HepG2 (cell line): ENCODE measurements around the gene CPNE2. TPM values are rescaled to one million over a fixed set of nuclear protein-coding genes. Genes with fewer than 3 reads are reported as not detected.
A peak's percentile ranks its signal among the peaks of the same experiment; 100 is the strongest.

Experiments used
- ATAC-seq: fragments of 200-7000 bp; cut with Tn5 transposase; 3 replicates; pipeline ENCODE4 v1.9.1; 2020; ENCODE audit warnings: mild to moderate bottlenecking, moderate library complexity
- BruUV-seq: library from RNA; stranded (reverse); fragments of 400-500 nt; replicated peaks from 2 replicates; lab custom pipeline; 2021; lab: Mats Ljungman, UMichigan
- CTCF ChIA-PET: fragments of 300-600 bp; formaldehyde crosslinking; extraction: SDS; loops from one replicate; lab custom pipeline; 2021; ENCODE audit warnings: low total read pairs, inconsistent platforms, low intra/inter-chr PET ratio; lab: Yijun Ruan, JAX
- POLR2A ChIA-PET: fragments of 350-600 bp; sonication (Branson Sonifier 250); formaldehyde crosslinking; loops from one replicate; lab custom pipeline; 2020; ENCODE audit warnings: antibody characterized with exemption, inconsistent platforms; lab: Yijun Ruan, JAX
- DNase-seq: peaks from one replicate; pipeline ENCODE4 v3.0.0-alpha.2; 2015; ENCODE audit warnings: low spot score
- FAIRE-seq: peaks from 3 replicates; lab custom pipeline; 2011; peaks lifted over from hg19 to GRCh38; lab: Jason Lieb, UNC
- H2AFZ ChIP-seq: one replicate; pipeline ENCODE4 v1.6.1; 2011; ENCODE audit warnings: low read length, inconsistent platforms
- H3K27ac ChIP-seq: fragments of 300-600 bp; 3 replicates; pipeline ENCODE4 v1.8.0; 2011; ENCODE audit warnings: mixed run types, mild to moderate bottlenecking, mixed read lengths, low read length, inconsistent platforms; ENCODE audit not compliant: insufficient read depth; ENCODE audit errors: extremely low read length
- H3K27me3 ChIP-seq, 2 experiments: fragments of 200-600 bp in 1 of 2; 2 replicates in 1 of 2; 3 replicates in 1 of 2; pipeline versions ENCODE4 v1.6.0 to v1.8.0; 2011; ENCODE audit warnings: low read length in 2 of 2, mild to moderate bottlenecking in 2 of 2, moderate library complexity in 2 of 2, inconsistent platforms in 1 of 2; ENCODE audit not compliant: insufficient read depth in 2 of 2, control insufficient read depth in 1 of 2
- H3K36me3 ChIP-seq, 2 experiments: fragments of 200-600 bp in 1 of 2; replicated peaks in 1 of 2; 2 replicates in 1 of 2; 3 replicates in 1 of 2; pipeline versions ENCODE4 v1.5.1 to v1.8.0; 2011; ENCODE audit warnings: low read length in 2 of 2, inconsistent platforms in 1 of 2; ENCODE audit not compliant: insufficient read depth in 2 of 2, control insufficient read depth in 1 of 2
- H3K4me1 ChIP-seq: 2 replicates; pipeline ENCODE4 v1.5.1; 2012; ENCODE audit warnings: low read length, inconsistent platforms; ENCODE audit not compliant: insufficient read depth
- H3K4me2 ChIP-seq: 2 replicates; pipeline ENCODE4 v1.6.0; 2011; ENCODE audit warnings: low read depth, low read length, inconsistent platforms
- H3K4me3 ChIP-seq, 3 experiments: fragments of 200-600 bp in 1 of 3; sonication (generic), shearing (Covaris generic) in 1 of 3; replicated peaks in 1 of 3; 2 replicates each; pipeline ENCODE4 v1.5.1; 2011 to 2016; ENCODE audit warnings: low read length in 3 of 3, inconsistent platforms in 2 of 3, low read depth in 2 of 3, mild to moderate bottlenecking in 2 of 3, control low read depth in 1 of 3, mixed read lengths in 1 of 3; ENCODE audit not compliant: insufficient read depth in 1 of 3
- H3K79me2 ChIP-seq: one replicate; pipeline ENCODE4 v1.6.1; 2011; ENCODE audit warnings: low read length, inconsistent platforms; ENCODE audit not compliant: insufficient read depth
- H3K9ac ChIP-seq: 2 replicates; pipeline ENCODE4 v1.6.0; 2011; ENCODE audit warnings: mild to moderate bottlenecking, low read depth, low read length, inconsistent platforms; ENCODE audit not compliant: insufficient read depth
- H3K9me3 ChIP-seq: 2 replicates; pipeline ENCODE4 v1.5.1; 2012; ENCODE audit warnings: mild to moderate bottlenecking, low read length
- H4K20me1 ChIP-seq: 2 replicates; pipeline ENCODE4 v1.6.0; 2011; ENCODE audit warnings: inconsistent platforms, mild to moderate bottlenecking, low read length, moderate library complexity; ENCODE audit not compliant: insufficient read depth
- ATF4 ChIP-seq, 2 experiments: fragments of 450-650 bp in 1 of 2; sonication (generic) in 1 of 2; formaldehyde crosslinking; IDR thresholded peaks; 2 replicates each; pipeline versions ENCODE4 v1.5.0 to v1.8.0; 2020 to 2022; ENCODE audit warnings: mild to moderate bottlenecking in 1 of 2, missing genetic modification reagents in 1 of 2
- FOXK1 ChIP-seq: sonication (generic); formaldehyde crosslinking; IDR thresholded peaks from 2 replicates; pipeline ENCODE4 v1.4.0; 2020; ENCODE audit warnings: low read depth, missing genetic modification reagents, borderline replicate concordance
- PLRG1 ChIP-seq: fragments of 450-650 bp; conservative IDR thresholded peaks from 2 replicates; pipeline ENCODE4 v1.6.1; 2016
- TIGD3 ChIP-seq: sonication (generic); formaldehyde crosslinking; IDR thresholded peaks from 2 replicates; pipeline ENCODE4 v1.5.1; 2020; ENCODE audit warnings: mild to moderate bottlenecking, missing genetic modification reagents, borderline replicate concordance
- YEATS2 ChIP-seq: sonication (generic); formaldehyde crosslinking; IDR thresholded peaks from 2 replicates; pipeline ENCODE4 v1.4.0; 2020; ENCODE audit warnings: missing genetic modification reagents, borderline replicate concordance
- ZBTB25 ChIP-seq: IDR thresholded peaks from 2 replicates; pipeline ENCODE4 v1.6.1; 2018; ENCODE audit warnings: missing genetic modification reagents
- ZFP37 ChIP-seq: sonication (generic); formaldehyde crosslinking; IDR thresholded peaks from 2 replicates; pipeline ENCODE4 v1.4.0; 2020; ENCODE audit warnings: missing genetic modification reagents, borderline replicate concordance
- ZMYM3 ChIP-seq: sonication (generic); formaldehyde crosslinking; IDR thresholded peaks from 2 replicates; pipeline ENCODE4 v1.5.1; 2020; ENCODE audit warnings: mild to moderate bottlenecking, missing genetic modification reagents
- ZNF605 ChIP-seq: sonication (generic); formaldehyde crosslinking; IDR thresholded peaks from 2 replicates; pipeline ENCODE4 v1.8.0; 2022; ENCODE audit warnings: mild to moderate bottlenecking, missing genetic modification reagents
- ZNF629 ChIP-seq: sonication (generic); formaldehyde crosslinking; conservative IDR thresholded peaks from 2 replicates; pipeline ENCODE4 v1.5.0; 2020; ENCODE audit warnings: missing genetic modification reagents
- WGBS: methylation state at CpG from one replicate; pipeline ENCODE4 v1.1.6; 2017; ENCODE audit warnings: low lambda C conversion rate; 5-methylcytosine and 5-hydroxymethylcytosine counted together
- in situ Hi-C: cut with HindIII; loops from 2 replicates; pipeline ENCODE4 v1.10.0; 2017; ENCODE audit warnings: low pct_unique_long_range_greater_than_20kb; ENCODE audit not compliant: extremely low pct_ligation_motif_present
- intact Hi-C: fragments of 100-400 bp; cut with micrococcal nuclease; formaldehyde crosslinking; loops from one replicate; pipeline ENCODE4 v1.10.0; 2022; ENCODE audit not compliant: unreplicated experiment
- polyA plus RNA-seq, 8 experiments: library from polyadenylated mRNA; depleted of rRNA in 3 of 8; stranded (reverse) in 7 of 8; unstranded in 1 of 8; fragments of >200 nt; fragmentation: Illumina TruSeq in 4 of 8; extraction: Trizol in 4 of 8; gene quantifications; 2 replicates each; pipeline versions ENCODE4 v1.2.1 to v1.2.3, GENCODE V29; 2011 to 2016; ENCODE audit warnings: low read depth in 4 of 8, missing spikeins in 1 of 8, mixed read lengths in 1 of 8; ENCODE audit not compliant: insufficient read depth in 1 of 8
- total RNA-seq, 5 experiments: library from RNA; depleted of rRNA; stranded (reverse); fragments of >200 nt; fragmentation: Illumina TruSeq; extraction: Trizol; gene quantifications; 2 replicates each; pipeline ENCODE4 v1.2.3, GENCODE V29; 2016; ENCODE audit warnings: low read depth in 1 of 5

CPNE2 gene
- total and polyA plus RNA-seq, 2 of the 13 experiments (the other 11 are each of a cell fraction or from before 2014, with no cell fraction given), result 10.6 to 23.3 TPM

GRCh38 chr16:57128771-57129389 is 36.5 kb downstream of the CPNE2 start (continued):
- TF ChIP-seq ZBTB25, result no peak

GRCh38 chr16:57130950-57131321 is 38.6 kb downstream of the CPNE2 start:
- Histone ChIP-seq H2AFZ (no peak overlapping the region), H3K27me3 (no peaks in the 10 kb centered on the region; a peak in 1 of 5 replicates), H3K36me3 (no peaks in the 10 kb centered on the region), H3K79me2 (no peaks in the 10 kb centered on the region), H3K4me2 (no peak overlapping the region), H3K9me3 (no peaks in the 10 kb centered on the region), H3K4me3 (no peak overlapping the region), H3K27ac (no peak overlapping the region), H3K9ac (no peak overlapping the region), H3K4me1 (peaks cover 21% of the 10 kb centered on the region), H4K20me1 (no peaks in the 10 kb centered on the region)
- 82% methylated on average over 6 of the region's 6 CpGs for WGBS
- no peak for ATAC-seq
- ChIA-PET POLR2A (no interaction called here), CTCF (no interaction called here)
- no peak for FAIRE-seq
- TF ChIP-seq ZNF629 (CRISPR knock-in tag) (peak; percentile 84), ZNF605 (no peak), ZMYM3 (0 out of 2 replicates have a peak, but pooled peaks have one; percentile 28)
- intact Hi-C loops (no loop called here), in situ Hi-C loops (no loop called here)
- BruUV-seq, result no TSS peak
- no peak for DNase-seq

GRCh38 chr16:57131351-57131970 is 39.1 kb downstream of the CPNE2 start:
- ChIA-PET POLR2A (no interaction called here), CTCF (no interaction called here)
- in situ Hi-C loops, result no loop called here
- H3K36me3 ChIP-seq, result no peaks in the 10 kb centered on the region
- WGBS, result 72% methylated on average over 16 of the region's 17 CpGs
- H3K9me3 ChIP-seq, result no peaks in the 10 kb centered on the region
- H3K4me3 ChIP-seq, result no peak overlapping the region
- ATAC-seq (no peak), DNase-seq (no peak), FAIRE-seq (no peak)
- H3K9ac ChIP-seq, result no peak overlapping the region
- H3K4me1 ChIP-seq, result peaks cover 21% of the 10 kb centered on the region
- no peaks in the 10 kb centered on the region; a peak in 1 of 5 replicates for H3K27me3 ChIP-seq
- H3K79me2 ChIP-seq, result no peaks in the 10 kb centered on the region
- no peak overlapping the region for H3K4me2 ChIP-seq
- H3K27ac ChIP-seq, result no peak overlapping the region
- intact Hi-C loops, result no loop called here
- H4K20me1 ChIP-seq, result no peaks in the 10 kb centered on the region
- no TSS peak for BruUV-seq
- no peak overlapping the region for H2AFZ ChIP-seq
- no peak for TF ChIP-seq ZFP37 (CRISPR knock-in tag)
- no peak for TF ChIP-seq FOXK1 (CRISPR knock-in tag)
- no peak for TF ChIP-seq YEATS2 (CRISPR knock-in tag)
- TF ChIP-seq ATF4 (CRISPR knock-in tag; IDR thresholded peaks at IDR 0.05), result no peak
- TF ChIP-seq TIGD3 (CRISPR knock-in tag), result no peak
- TF ChIP-seq PLRG1, result no peak
